ENCODE data around the gene RTN3.

The RTN3 gene

GRCh38 chr11:63785823-63786222, 104.5 kb downstream of the RTN3 start:
- Histone ChIP-seq H4K20me1 (ENCODE audit: low read depth, low read length) (no peaks in the 10 kb centered on the region), H3F3A (ENCODE audit: insufficient read depth) (no peaks in the 10 kb centered on the region), H3K9me3 (ENCODE audit: insufficient read depth, low read length) (no peaks in the 10 kb centered on the region), H3K4me3 (ENCODE audit: insufficient read depth, low read length, poor library complexity, severe bottlenecking) (no peak overlapping the region), H3K9ac (ENCODE audit: low read length) (no peak overlapping the region), H3K27ac (ENCODE audit: low read depth, low read length) (no peak overlapping the region), H3K36me3 (ENCODE audit: low read length) (no peaks in the 10 kb centered on the region), H3K79me2 (ENCODE audit: insufficient read depth, low read length) (no peaks in the 10 kb centered on the region), H2AFZ (ENCODE audit: low read depth, low read length, severe bottlenecking) (no peak overlapping the region), H3K4me2 (ENCODE audit: low read depth, low read length, poor library complexity, severe bottlenecking) (no peak overlapping the region), H3K9me2 (replicated peaks; ENCODE audit: insufficient read depth, low read length) (no peaks in the 10 kb centered on the region), H3K27me3 (ENCODE audit: low read length) (no peaks in the 10 kb centered on the region)
- TF ChIP-seq CTCF (IDR thresholded peaks at IDR 0.05; ENCODE audit: insufficient read depth, low read length, poor library complexity, severe bottlenecking) (no peak), EZH2phosphoT487 (conservative IDR thresholded peaks at IDR 0.05; ENCODE audit: low read length) (no peak)

- Histone ChIP-seq H3K9me2 (replicated peaks; ENCODE audit: insufficient read depth, low read length) (no peaks in the 10 kb centered on the region), H3F3A (ENCODE audit: insufficient read depth) (no peaks in the 10 kb centered on the region), H4K20me1 (ENCODE audit: low read depth, low read length) (no peaks in the 10 kb centered on the region), H3K27ac (ENCODE audit: low read depth, low read length) (no peak overlapping the region), H3K4me3 (ENCODE audit: insufficient read depth, low read length, poor library complexity, severe bottlenecking) (no peak overlapping the region), H2AFZ (ENCODE audit: low read depth, low read length, severe bottlenecking) (no peak overlapping the region), H3K27me3 (ENCODE audit: low read length) (no peaks in the 10 kb centered on the region), H3K4me2 (ENCODE audit: low read depth, low read length, poor library complexity, severe bottlenecking) (no peak overlapping the region), H3K36me3 (ENCODE audit: low read length) (0 out of 2 replicates have a peak, but pooled peaks cover 2% of the 10 kb centered on the region), H3K9ac (ENCODE audit: low read length) (no peak overlapping the region), H3K79me2 (ENCODE audit: insufficient read depth, low read length) (no peaks in the 10 kb centered on the region), H3K9me3 (ENCODE audit: insufficient read depth, low read length) (peaks cover 12% of the 10 kb centered on the region; the same call in 1 of the 2 replicates)
- TF ChIP-seq EZH2phosphoT487 (conservative IDR thresholded peaks at IDR 0.05; ENCODE audit: low read length) (no peak), CTCF (IDR thresholded peaks at IDR 0.05; ENCODE audit: insufficient read depth, low read length, poor library complexity, severe bottlenecking) (no peak)
These were observed 110.3 kb downstream of the RTN3 start for GRCh38 chr11:63791495-63792167.

- Histone ChIP-seq H3K27me3 (ENCODE audit: low read length) (no peaks in the 10 kb centered on the region), H3F3A (ENCODE audit: insufficient read depth) (no peaks in the 10 kb centered on the region), H3K4me3 (ENCODE audit: insufficient read depth, low read length, poor library complexity, severe bottlenecking) (no peak overlapping the region), H2AFZ (ENCODE audit: low read depth, low read length, severe bottlenecking) (no peak overlapping the region), H3K27ac (ENCODE audit: low read depth, low read length) (no peak overlapping the region), H4K20me1 (ENCODE audit: low read depth, low read length) (no peaks in the 10 kb centered on the region), H3K79me2 (ENCODE audit: insufficient read depth, low read length) (no peaks in the 10 kb centered on the region), H3K4me2 (ENCODE audit: low read depth, low read length, poor library complexity, severe bottlenecking) (no peak overlapping the region), H3K9me3 (ENCODE audit: insufficient read depth, low read length) (peaks cover 12% of the 10 kb centered on the region; the same call in 1 of the 2 replicates), H3K36me3 (ENCODE audit: low read length) (0 out of 2 replicates have a peak, but pooled peaks cover 2% of the 10 kb centered on the region), H3K9ac (ENCODE audit: low read length) (no peak overlapping the region), H3K9me2 (replicated peaks; ENCODE audit: insufficient read depth, low read length) (no peaks in the 10 kb centered on the region)
- TF ChIP-seq EZH2phosphoT487 (conservative IDR thresholded peaks at IDR 0.05; ENCODE audit: low read length) = no peak
- TF ChIP-seq CTCF (IDR thresholded peaks at IDR 0.05; ENCODE audit: insufficient read depth, low read length, poor library complexity, severe bottlenecking) = no peak
These were observed 111.9 kb downstream of the RTN3 start for GRCh38 chr11:63793161-63793560.

Data from SU-DHL-6 (cell line).